ENCODE data around the gene CHI3L1.

- TF ChIP-seq, protein P1, sequence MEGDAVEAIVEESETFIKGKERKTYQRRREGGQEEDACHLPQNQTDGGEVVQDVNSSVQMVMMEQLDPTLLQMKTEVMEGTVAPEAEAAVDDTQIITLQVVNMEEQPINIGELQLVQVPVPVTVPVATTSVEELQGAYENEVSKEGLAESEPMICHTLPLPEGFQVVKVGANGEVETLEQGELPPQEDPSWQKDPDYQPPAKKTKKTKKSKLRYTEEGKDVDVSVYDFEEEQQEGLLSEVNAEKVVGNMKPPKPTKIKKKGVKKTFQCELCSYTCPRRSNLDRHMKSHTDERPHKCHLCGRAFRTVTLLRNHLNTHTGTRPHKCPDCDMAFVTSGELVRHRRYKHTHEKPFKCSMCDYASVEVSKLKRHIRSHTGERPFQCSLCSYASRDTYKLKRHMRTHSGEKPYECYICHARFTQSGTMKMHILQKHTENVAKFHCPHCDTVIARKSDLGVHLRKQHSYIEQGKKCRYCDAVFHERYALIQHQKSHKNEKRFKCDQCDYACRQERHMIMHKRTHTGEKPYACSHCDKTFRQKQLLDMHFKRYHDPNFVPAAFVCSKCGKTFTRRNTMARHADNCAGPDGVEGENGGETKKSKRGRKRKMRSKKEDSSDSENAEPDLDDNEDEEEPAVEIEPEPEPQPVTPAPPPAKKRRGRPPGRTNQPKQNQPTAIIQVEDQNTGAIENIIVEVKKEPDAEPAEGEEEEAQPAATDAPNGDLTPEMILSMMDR (IDR thresholded peaks at IDR 0.05) = no peak
- TF ChIP-seq POLR2A (IDR thresholded peaks at IDR 0.05) = no peak
Observed at GRCh38 chr1:203189951-203190352, 3.4 kb upstream of the CHI3L1 start.
